ENCODE results near the gene CREB5.
"Not testable (repeated sequence)": the region's sequence is repeated elsewhere in the genome, so short reads cannot be mapped to it uniquely, and the experiment has no call there.

Gene CREB5

GRCh38 chr7:28581351-28581750 lies 169.0 kb downstream of the CREB5 start:
- no peak for DNase-seq (ENCODE audit: low read depth in 2 of 2)

- no peak for DNase-seq (ENCODE audit: low read depth in 2 of 2)
Observed at GRCh38 chr7:28582226-28582625, 169.9 kb downstream of the CREB5 start.

- no peak for DNase-seq (ENCODE audit: low read depth in 2 of 2)
Observed at GRCh38 chr7:28584235-28584634, 171.9 kb downstream of the CREB5 start.

- DNase-seq (ENCODE audit: low read depth in 2 of 2), result no peak
Observed at GRCh38 chr7:28586736-28587135, 174.4 kb downstream of the CREB5 start.

GRCh38 chr7:28587211-28587610 lies 174.9 kb downstream of the CREB5 start:
- DNase-seq (ENCODE audit: low read depth in 2 of 2), result no peak

- DNase-seq (ENCODE audit: low read depth in 2 of 2), result no peak
Observed at GRCh38 chr7:28588602-28589001, 176.3 kb downstream of the CREB5 start.

- DNase-seq (ENCODE audit: low read depth in 2 of 2), result no peak
Observed at GRCh38 chr7:28591041-28591674, 178.8 kb downstream of the CREB5 start.

- DNase-seq (ENCODE audit: low read depth in 2 of 2), result no peak
Observed at GRCh38 chr7:28591725-28592349, 179.5 kb downstream of the CREB5 start.

GRCh38 chr7:28592861-28593260 lies 180.5 kb downstream of the CREB5 start:
- no peak for DNase-seq (ENCODE audit: low read depth in 2 of 2)

GRCh38 chr7:28595076-28595475 lies 182.8 kb downstream of the CREB5 start:
- no peak for DNase-seq (ENCODE audit: low read depth in 2 of 2)

GRCh38 chr7:28595801-28596200 lies 183.5 kb downstream of the CREB5 start:
- no peak for DNase-seq (ENCODE audit: low read depth in 2 of 2)

GRCh38 chr7:28596245-28596935 lies 184.1 kb downstream of the CREB5 start:
- no peak for DNase-seq (ENCODE audit: low read depth in 2 of 2)

GRCh38 chr7:28597284-28597683 lies 185.0 kb downstream of the CREB5 start:
- DNase-seq (ENCODE audit: low read depth in 2 of 2), result no peak

GRCh38 chr7:28598037-28598436 lies 185.7 kb downstream of the CREB5 start:
- not testable (repeated sequence) for DNase-seq (ENCODE audit: low read depth in 2 of 2)

- no peak for DNase-seq (ENCODE audit: low read depth in 2 of 2)
Observed at GRCh38 chr7:28598586-28598985, 186.3 kb downstream of the CREB5 start.

- no peak for DNase-seq (ENCODE audit: low read depth in 2 of 2)
Observed at GRCh38 chr7:28599411-28599810, 187.1 kb downstream of the CREB5 start.

GRCh38 chr7:28602282-28602681 lies 190.0 kb downstream of the CREB5 start:
- DNase-seq (ENCODE audit: low read depth in 2 of 2), result no peak

GRCh38 chr7:28605427-28606085 lies 193.2 kb downstream of the CREB5 start:
- DNase-seq (ENCODE audit: low read depth in 2 of 2), result no peak

GRCh38 chr7:28606421-28606820 lies 194.1 kb downstream of the CREB5 start:
- no peak for DNase-seq (ENCODE audit: low read depth in 2 of 2)

- no peak for DNase-seq (ENCODE audit: low read depth in 2 of 2)
Observed at GRCh38 chr7:28607855-28608193, 195.5 kb downstream of the CREB5 start.

- DNase-seq (ENCODE audit: low read depth in 2 of 2), result no peak
Observed at GRCh38 chr7:28608237-28608656, 195.9 kb downstream of the CREB5 start.

- DNase-seq (ENCODE audit: low read depth in 2 of 2), result no peak
Observed at GRCh38 chr7:28608731-28609130, 196.4 kb downstream of the CREB5 start.

GRCh38 chr7:28609608-28610007 lies 197.3 kb downstream of the CREB5 start:
- DNase-seq (ENCODE audit: low read depth in 2 of 2), result no peak

Measured in stimulated activated CD4-positive, alpha-beta T cell treated with anti-CD3 and anti-CD28 coated beads, Interleukin-4, amount 100 ng/mL, for 48 hours (primary cell).